Coronary artery (tissue), 2 donors: ENCODE results near the gene WBP4.

Source experiments
- DNase-seq: peaks from one replicate; pipeline ENCODE4 v3.0.0-alpha.2; 2017; ENCODE audit warnings: low spot score
- H3K27ac ChIP-seq, 2 donors: fragments of 200-600 bp; sonication (generic); one replicate each; pipeline ENCODE4 v1.5.1; 2016 to 2019
- H3K4me3 ChIP-seq: fragments of 200-600 bp; sonication (generic); 2 replicates; pipeline ENCODE4 v1.5.1; 2016; ENCODE audit warnings: mild to moderate bottlenecking, moderate library complexity
- TF ChIP-seq, protein P1 (sequence below): fragments of 200-600 bp; sonication (generic); IDR thresholded peaks from one replicate; pipeline ENCODE4 v1.5.1; 2019; ENCODE audit warnings: antibody characterized with exemption

WBP4 gene

DNA sequence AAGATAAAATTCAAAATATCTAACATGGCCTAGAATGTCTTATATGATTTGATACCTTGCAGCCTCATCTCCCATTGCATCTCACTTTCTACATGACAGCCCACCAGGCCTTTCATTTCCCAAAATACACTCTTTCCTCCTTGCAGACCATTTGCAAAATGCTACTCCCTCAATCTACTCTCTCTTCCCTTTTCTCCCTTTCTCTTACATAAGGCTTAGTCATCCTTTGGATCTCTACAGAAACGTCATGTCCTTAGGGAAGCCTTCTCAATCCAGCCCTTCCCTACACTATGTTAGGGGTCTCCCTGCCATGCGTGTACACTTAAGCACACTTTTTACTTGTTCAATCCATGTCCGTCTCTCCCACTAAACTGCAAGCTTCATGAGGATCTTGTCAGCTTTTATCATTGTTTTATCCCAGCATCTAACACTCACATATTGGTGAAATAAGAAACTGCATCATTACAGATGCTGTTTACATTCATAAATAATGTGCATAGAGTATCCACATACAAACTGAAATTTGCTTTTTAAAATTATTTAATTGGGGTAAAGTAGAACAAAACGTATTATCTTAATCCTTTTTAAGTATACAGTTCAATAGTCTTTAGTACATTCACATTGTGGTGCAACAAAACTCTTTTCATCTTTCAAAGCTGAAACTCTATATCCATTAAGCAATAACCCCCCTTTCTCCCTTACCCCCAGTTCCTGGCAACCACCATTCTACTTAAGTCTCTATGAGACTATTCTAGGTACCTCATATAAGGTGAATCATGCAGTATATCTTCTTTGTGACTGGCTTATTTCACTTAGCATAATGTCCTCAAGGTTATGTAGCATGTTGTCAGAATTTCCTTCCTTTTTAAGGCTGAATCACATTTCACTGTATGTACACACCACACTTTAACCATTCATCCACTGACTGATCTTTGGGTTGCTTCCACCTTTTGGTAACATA lies 11.5 kb upstream of the WBP4 start:
- TF ChIP-seq, protein P1, sequence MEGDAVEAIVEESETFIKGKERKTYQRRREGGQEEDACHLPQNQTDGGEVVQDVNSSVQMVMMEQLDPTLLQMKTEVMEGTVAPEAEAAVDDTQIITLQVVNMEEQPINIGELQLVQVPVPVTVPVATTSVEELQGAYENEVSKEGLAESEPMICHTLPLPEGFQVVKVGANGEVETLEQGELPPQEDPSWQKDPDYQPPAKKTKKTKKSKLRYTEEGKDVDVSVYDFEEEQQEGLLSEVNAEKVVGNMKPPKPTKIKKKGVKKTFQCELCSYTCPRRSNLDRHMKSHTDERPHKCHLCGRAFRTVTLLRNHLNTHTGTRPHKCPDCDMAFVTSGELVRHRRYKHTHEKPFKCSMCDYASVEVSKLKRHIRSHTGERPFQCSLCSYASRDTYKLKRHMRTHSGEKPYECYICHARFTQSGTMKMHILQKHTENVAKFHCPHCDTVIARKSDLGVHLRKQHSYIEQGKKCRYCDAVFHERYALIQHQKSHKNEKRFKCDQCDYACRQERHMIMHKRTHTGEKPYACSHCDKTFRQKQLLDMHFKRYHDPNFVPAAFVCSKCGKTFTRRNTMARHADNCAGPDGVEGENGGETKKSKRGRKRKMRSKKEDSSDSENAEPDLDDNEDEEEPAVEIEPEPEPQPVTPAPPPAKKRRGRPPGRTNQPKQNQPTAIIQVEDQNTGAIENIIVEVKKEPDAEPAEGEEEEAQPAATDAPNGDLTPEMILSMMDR = no peak
- Histone ChIP-seq H3K4me3 (no peak overlapping the region), H3K27ac (no peak overlapping the region)
- no peak for DNase-seq

DNA sequence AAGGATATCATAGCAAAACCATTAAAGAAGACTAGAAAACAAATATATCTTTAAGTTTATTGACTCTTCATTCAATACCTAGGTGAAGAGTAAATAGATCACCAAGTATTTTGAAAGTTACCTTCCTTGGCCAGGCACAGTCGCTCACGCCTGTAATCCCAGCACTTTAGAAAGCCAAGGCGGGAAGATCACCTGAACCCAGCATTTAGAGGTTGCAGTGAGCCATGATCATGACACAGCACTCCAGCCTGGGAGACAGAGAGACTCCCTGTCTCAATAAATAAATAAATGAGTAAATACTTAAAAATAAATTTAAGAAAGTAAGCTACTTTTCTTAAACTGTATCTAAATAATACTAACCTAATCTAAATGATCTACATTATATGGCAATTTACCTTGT lies 8.9 kb upstream of the WBP4 start:
- Histone ChIP-seq H3K4me3 (no peak overlapping the region), H3K27ac (no peak overlapping the region)
- no peak for DNase-seq
- TF ChIP-seq, protein P1 = no peak

DNA sequence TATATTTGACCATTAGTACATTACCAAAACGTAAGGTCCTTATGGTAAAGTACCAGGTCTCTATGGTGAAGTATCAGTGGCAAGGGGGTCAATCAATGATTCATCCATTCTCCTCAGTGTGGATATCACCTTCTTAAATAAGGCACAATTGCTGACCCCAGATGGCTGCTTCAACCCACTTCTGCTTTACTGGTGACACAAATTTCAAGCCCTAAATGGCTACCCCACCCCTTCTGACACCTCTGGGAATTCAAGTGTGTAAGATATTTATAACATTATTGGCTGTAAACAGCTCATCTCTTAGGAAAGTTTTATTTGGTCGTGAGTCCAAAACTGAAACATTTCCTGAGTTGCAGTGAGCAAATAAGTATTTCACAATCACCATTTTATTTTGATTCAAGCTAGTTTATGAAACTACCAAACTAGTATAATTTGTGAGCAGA lies 7.9 kb upstream of the WBP4 start:
- H3K27ac ChIP-seq = peak overlapping the region in 1 of 2 donors; percentile 62
- TF ChIP-seq, protein P1 = no peak
- H3K4me3 ChIP-seq = no peak overlapping the region
- no peak for DNase-seq

DNA sequence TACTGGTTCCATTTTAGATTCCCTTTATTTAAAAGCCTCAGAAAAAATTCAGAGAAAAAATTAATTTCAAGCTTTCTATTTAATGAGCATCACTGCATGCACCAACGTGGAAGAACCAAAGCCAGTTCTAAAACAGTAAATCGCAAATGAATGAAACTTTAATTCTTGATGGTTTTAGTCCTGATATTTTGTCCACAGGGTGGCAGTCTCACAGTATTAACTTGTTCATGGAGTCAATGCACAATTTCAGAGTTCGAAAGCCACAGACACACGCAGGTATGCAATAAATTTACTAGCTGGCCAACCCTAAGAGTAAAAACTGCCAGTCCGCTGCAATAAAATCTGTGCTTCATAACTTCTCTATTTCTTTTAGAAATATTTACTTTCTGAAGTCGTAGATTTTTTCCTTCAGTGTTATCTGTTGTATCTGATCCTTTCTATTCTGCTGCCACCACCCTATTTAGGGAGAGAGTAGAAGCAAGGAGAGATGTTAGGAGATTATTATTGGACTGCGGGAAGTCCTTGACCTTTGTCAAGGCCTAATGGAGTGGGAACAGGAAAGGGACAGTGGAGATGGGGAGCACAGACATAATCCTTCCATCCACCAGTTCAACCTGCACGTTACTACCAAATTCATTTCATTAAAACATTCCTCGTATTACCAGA lies 7.0 kb upstream of the WBP4 start:
- Histone ChIP-seq H3K4me3 (no peak overlapping the region), H3K27ac (peak overlapping the region in 1 of 2 donors; percentile 57)
- TF ChIP-seq, protein P1 = no peak
- DNase-seq = no peak

DNA sequence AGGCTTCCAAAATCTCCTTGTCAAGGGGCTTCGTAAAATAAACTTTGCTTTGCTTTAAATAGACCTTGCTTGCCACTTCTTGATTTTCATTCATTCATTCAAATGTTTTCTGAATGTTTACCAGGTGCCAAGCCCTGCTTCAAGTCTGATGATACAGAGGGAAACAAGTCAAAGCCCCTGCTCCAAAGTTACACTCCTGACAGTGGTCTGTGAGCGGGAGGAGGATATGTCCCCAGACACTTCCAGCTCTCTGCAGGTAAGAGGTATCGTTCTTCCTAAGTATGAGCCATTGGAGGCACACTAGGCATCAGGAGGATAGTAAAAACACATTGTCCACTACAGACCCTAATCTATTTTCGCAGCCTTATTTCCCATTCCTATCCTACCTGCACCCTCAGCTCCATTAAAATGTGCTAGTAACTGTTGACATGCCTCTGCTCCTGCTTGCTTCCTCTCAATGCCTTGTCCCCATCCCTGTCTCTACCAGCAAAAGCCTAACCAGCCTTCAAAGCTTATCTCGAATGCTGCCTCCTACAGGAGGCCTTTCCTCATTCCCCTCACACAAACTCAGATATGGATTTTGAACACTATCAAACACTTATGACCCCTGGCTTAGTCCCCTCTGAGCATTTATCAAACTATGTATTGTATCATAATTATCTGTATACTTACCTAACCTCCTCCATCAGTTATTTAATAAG lies 6.2 kb upstream of the WBP4 start:
- no peak for DNase-seq
- TF ChIP-seq, protein P1 = no peak
- peak overlapping the region in 1 of 2 donors; percentile 57 for H3K27ac ChIP-seq
- H3K4me3 ChIP-seq = no peak overlapping the region

DNA sequence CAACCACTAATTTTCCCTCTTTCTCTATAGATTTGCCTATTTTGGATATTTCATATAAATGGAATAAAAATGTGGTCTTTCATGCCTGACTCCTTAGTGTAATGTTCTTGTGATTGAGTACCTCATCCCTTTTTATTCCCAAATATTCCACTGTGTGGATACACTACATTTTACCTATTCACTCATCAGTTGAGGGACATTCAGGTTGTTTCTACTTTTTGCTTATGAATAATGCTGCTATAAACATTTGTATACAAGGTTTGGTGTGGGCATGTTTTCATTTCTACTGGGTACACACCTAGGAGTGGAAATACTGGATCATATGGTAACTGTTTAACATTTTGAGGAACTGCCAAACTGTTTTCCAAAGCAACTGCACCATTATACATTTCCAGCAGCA lies 5.1 kb upstream of the WBP4 start:
- Histone ChIP-seq H3K27ac (no peak overlapping the region), H3K4me3 (no peak overlapping the region)
- DNase-seq = no peak
- TF ChIP-seq, protein P1 = no peak
